Inflammatory macrophage treated with lipopolysaccharide for 1 hour (primary cell): ENCODE measurements around the gene LYPLAL1.
"Not testable (repeated sequence)": the region's sequence is repeated elsewhere in the genome, so short reads cannot be mapped to it uniquely, and the experiment has no call there.

Experiments used
- DNase-seq, 2 donors: peaks; one replicate each; pipeline ENCODE4 v3.0.0-alpha.2; 2020 to 2022

Gene LYPLAL1

GRCh38 chr1:219171192-219171935, 2.3 kb upstream of the LYPLAL1 start:
- peak; percentile 29 to 40 for DNase-seq

GRCh38 chr1:219172821-219173220, 857 bp upstream of the LYPLAL1 start:
- DNase-seq = no peak

- DNase-seq = no peak
These were observed 282 bp upstream of the LYPLAL1 start for GRCh38 chr1:219173434-219173757.

- DNase-seq = peak in 1 of 2 donors; percentile 18
These were observed 958 bp downstream of the LYPLAL1 start for GRCh38 chr1:219174460-219175211.

GRCh38 chr1:219175212-219175564, 1.5 kb downstream of the LYPLAL1 start:
- no peak for DNase-seq

- no peak for DNase-seq
These were observed 2.5 kb downstream of the LYPLAL1 start for GRCh38 chr1:219176168-219176567.

- DNase-seq = no peak
These were observed 3.7 kb downstream of the LYPLAL1 start for GRCh38 chr1:219177363-219177762.

- DNase-seq = no peak
These were observed 4.3 kb downstream of the LYPLAL1 start for GRCh38 chr1:219177940-219178339.

- DNase-seq = peak; percentile 52 to 60
These were observed 5.6 kb downstream of the LYPLAL1 start for GRCh38 chr1:219179293-219179692.

GRCh38 chr1:219184337-219184736, 10.7 kb downstream of the LYPLAL1 start:
- no peak for DNase-seq

- DNase-seq = no peak
These were observed 11.9 kb downstream of the LYPLAL1 start for GRCh38 chr1:219185486-219186117.

- peak; percentile 47 to 56 for DNase-seq
These were observed 14.7 kb downstream of the LYPLAL1 start for GRCh38 chr1:219188331-219188803.

- peak; percentile 50 to 59 for DNase-seq
These were observed 15.5 kb downstream of the LYPLAL1 start for GRCh38 chr1:219189021-219189824.

GRCh38 chr1:219189952-219190351, 16.3 kb downstream of the LYPLAL1 start:
- peak; percentile 52 to 67 for DNase-seq

- no peak for DNase-seq
These were observed 16.9 kb downstream of the LYPLAL1 start for GRCh38 chr1:219190605-219191004.

GRCh38 chr1:219195833-219196232, 22.2 kb downstream of the LYPLAL1 start:
- DNase-seq = not testable (repeated sequence)

- DNase-seq = no peak
These were observed 28.0 kb downstream of the LYPLAL1 start for GRCh38 chr1:219201656-219202055.

- DNase-seq = no peak
These were observed 28.9 kb downstream of the LYPLAL1 start for GRCh38 chr1:219202567-219202966.

GRCh38 chr1:219206350-219206749, 32.7 kb downstream of the LYPLAL1 start:
- no peak for DNase-seq

- no peak for DNase-seq
These were observed 35.9 kb downstream of the LYPLAL1 start for GRCh38 chr1:219209578-219209977.

GRCh38 chr1:219210067-219210466, 36.4 kb downstream of the LYPLAL1 start:
- DNase-seq = no peak

- DNase-seq = no peak
These were observed 41.8 kb downstream of the LYPLAL1 start for GRCh38 chr1:219215477-219215876.

- DNase-seq = no peak
These were observed 47.3 kb downstream of the LYPLAL1 start for GRCh38 chr1:219220945-219221344.
